KMS-11 (cell line): ENCODE data around the gene CNOT3.
A peak's percentile ranks its signal among the peaks of the same experiment; 100 is the strongest.
"Not testable (repeated sequence)": the region's sequence is repeated elsewhere in the genome, so short reads cannot be mapped to it uniquely, and the experiment has no call there.

Experiments used
- H2AFZ ChIP-seq: fragments of 200-600 bp; sonication (generic); 2 replicates; pipeline ENCODE4 v1.6.1; 2016; ENCODE audit warnings: antibody characterized with exemption, mixed run types, low read depth
- H3K27ac ChIP-seq: fragments of 200-600 bp; sonication (generic); 2 replicates; pipeline ENCODE4 v1.6.1; 2016; ENCODE audit warnings: mild to moderate bottlenecking, mixed run types
- H3K27me3 ChIP-seq: fragments of 200-600 bp; sonication (generic); 2 replicates; pipeline ENCODE4 v1.6.1; 2017; ENCODE audit warnings: mild to moderate bottlenecking, low read depth, mixed run types, moderate library complexity; ENCODE audit not compliant: insufficient read depth
- H3K36me3 ChIP-seq: fragments of 200-600 bp; sonication (generic); 2 replicates; pipeline ENCODE4 v1.6.1; 2017; ENCODE audit warnings: mild to moderate bottlenecking, mixed run types; ENCODE audit not compliant: insufficient read depth
- H3K4me1 ChIP-seq: fragments of 200-600 bp; sonication (generic); 2 replicates; pipeline ENCODE4 v1.6.1; 2016; ENCODE audit warnings: mild to moderate bottlenecking, low read depth, mixed run types; ENCODE audit not compliant: poor library complexity, severe bottlenecking
- H3K4me2 ChIP-seq: fragments of 200-600 bp; sonication (generic); 2 replicates; pipeline ENCODE4 v1.7.0; 2016; ENCODE audit warnings: mild to moderate bottlenecking, mixed run types
- H3K4me3 ChIP-seq: fragments of 200-600 bp; sonication (generic); IDR thresholded peaks from 2 replicates; pipeline ENCODE4 v1.6.1; 2017; ENCODE audit warnings: low read depth, low read length, mixed read lengths; ENCODE audit not compliant: insufficient read depth
- H3K79me2 ChIP-seq: fragments of 200-600 bp; sonication (generic); 2 replicates; pipeline ENCODE4 v1.6.1; 2016; ENCODE audit warnings: low read depth, mixed run types; ENCODE audit not compliant: insufficient read depth
- H3K9ac ChIP-seq: fragments of 200-600 bp; sonication (generic); 2 replicates; pipeline ENCODE4 v1.6.1; 2016; ENCODE audit warnings: mild to moderate bottlenecking, mixed run types
- H4K20me1 ChIP-seq: fragments of 200-600 bp; sonication (generic); 2 replicates; pipeline ENCODE4 v1.6.1; 2016; ENCODE audit warnings: mild to moderate bottlenecking, mixed run types; ENCODE audit not compliant: insufficient read depth
- TF ChIP-seq, protein P1 (sequence below): fragments of 200-600 bp; sonication (generic); conservative IDR thresholded peaks from 2 replicates; pipeline ENCODE4 v1.6.1; 2017; ENCODE audit warnings: low read depth, mild to moderate bottlenecking, antibody characterized with exemption, low read length, moderate library complexity, mixed read lengths

Gene CNOT3

DNA sequence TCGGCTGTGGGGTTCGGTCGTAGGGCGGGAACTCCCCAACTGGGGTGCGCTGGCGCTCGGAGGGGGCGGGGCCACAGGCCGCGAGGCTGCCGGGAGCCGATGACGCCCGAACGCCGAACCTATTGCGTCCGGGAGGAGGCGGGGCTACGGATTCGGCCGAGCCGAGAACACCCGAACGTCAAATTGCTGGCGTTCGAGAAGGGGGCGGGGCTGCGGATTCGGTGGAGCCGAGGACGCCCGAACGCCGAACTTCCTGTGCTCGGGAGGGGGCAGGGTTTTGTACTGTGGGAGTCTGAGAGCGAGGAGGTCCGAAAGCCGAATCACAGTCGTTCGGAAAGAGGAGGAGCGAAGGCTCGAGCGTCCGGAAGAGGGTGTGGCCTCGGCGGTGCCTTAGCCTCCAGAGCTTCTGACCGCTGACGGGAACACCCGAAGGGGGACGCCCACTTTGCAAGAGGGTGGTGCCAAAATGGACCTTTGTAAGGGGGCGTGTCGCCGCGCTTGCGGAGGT is 53.0 kb downstream of the CNOT3 start:
- Histone ChIP-seq H4K20me1 (no peaks in the 10 kb centered on the region), H3K27me3 (no peaks in the 10 kb centered on the region), H3K4me2 (no peak overlapping the region), H3K79me2 (peaks cover 3% of the 10 kb centered on the region; the same call in 1 of the 2 replicates), H3K4me1 (peaks cover 18% of the 10 kb centered on the region), H3K9ac (peak overlapping the region; percentile 93), H3K36me3 (no peaks in the 10 kb centered on the region), H2AFZ (peak overlapping the region; percentile 70), H3K4me3 (no peak overlapping the region), H3K27ac (peak overlapping the region; percentile 94)
- TF ChIP-seq, protein P1, sequence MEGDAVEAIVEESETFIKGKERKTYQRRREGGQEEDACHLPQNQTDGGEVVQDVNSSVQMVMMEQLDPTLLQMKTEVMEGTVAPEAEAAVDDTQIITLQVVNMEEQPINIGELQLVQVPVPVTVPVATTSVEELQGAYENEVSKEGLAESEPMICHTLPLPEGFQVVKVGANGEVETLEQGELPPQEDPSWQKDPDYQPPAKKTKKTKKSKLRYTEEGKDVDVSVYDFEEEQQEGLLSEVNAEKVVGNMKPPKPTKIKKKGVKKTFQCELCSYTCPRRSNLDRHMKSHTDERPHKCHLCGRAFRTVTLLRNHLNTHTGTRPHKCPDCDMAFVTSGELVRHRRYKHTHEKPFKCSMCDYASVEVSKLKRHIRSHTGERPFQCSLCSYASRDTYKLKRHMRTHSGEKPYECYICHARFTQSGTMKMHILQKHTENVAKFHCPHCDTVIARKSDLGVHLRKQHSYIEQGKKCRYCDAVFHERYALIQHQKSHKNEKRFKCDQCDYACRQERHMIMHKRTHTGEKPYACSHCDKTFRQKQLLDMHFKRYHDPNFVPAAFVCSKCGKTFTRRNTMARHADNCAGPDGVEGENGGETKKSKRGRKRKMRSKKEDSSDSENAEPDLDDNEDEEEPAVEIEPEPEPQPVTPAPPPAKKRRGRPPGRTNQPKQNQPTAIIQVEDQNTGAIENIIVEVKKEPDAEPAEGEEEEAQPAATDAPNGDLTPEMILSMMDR = no peak

DNA sequence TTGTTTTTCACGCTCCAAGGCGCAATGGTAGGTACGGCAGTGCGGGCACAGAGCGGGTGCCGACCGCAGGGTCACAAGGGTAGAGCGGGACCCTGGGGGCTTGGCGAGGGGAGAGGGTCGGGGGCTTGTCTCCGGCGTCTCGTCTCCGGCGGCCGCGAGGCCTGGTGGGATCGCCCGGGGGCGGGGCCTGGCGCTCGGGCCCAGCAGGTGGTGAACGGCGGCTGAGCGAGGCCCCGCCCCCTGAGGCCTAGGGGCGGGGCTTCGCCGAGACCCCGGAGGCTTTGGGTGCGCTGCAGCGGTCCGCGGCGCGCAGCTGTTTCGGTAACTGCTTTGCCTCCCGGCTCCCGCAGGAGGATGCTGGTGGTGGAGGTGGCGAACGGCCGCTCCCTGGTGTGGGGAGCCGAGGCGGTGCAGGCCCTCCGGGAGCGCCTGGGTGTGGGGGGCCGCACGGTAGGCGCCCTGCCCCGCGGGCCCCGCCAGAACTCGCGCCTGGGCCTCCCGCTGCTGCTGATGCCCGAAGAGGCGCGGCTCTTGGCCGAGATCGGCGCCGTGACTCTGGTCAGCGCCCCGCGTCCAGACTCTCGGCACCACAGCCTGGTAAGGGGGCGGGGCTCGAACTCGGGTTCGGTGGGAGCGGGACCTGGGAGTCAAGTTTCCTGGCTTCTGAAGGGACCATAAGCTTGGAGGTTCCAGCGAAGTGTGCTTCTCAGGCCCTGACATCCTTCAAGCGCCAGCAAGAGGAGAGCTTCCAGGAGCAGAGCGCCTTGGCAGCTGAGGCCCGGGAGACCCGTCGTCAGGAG is 53.6 kb downstream of the CNOT3 start, which contains the start of gene TSEN34:
Gene TSEN34, plus strand, starts transcription at position 298 of the 800 bp plus-strand sequence. Its CDS starts 57 bp downstream, at position 355.
- peaks cover 3% of the 10 kb centered on the region; the same call in 1 of the 2 replicates for H3K79me2 ChIP-seq

GRCh38 chr19:54191811-54192453 is 54.4 kb downstream of the CNOT3 start:
- H3K4me2 ChIP-seq = peak overlapping the region; percentile 95
- no peaks in the 10 kb centered on the region for H4K20me1 ChIP-seq
- H3K4me1 ChIP-seq = peaks cover 18% of the 10 kb centered on the region
- peak overlapping the region; percentile 58 for H2AFZ ChIP-seq
- H3K27me3 ChIP-seq = no peaks in the 10 kb centered on the region
- TF ChIP-seq, protein P1 = no peak
- H3K27ac ChIP-seq = peak overlapping the region; percentile 94; the same call in 1 of the 2 replicates
- no peaks in the 10 kb centered on the region for H3K36me3 ChIP-seq
- H3K4me3 ChIP-seq = no peak overlapping the region
- peak overlapping the region; percentile 93; the same call in 1 of the 2 replicates for H3K9ac ChIP-seq
- H3K79me2 ChIP-seq = peaks cover 3% of the 10 kb centered on the region; the same call in 1 of the 2 replicates

More for the DNA sequence above, 53.6 kb downstream of the CNOT3 start, which contains the start of gene TSEN34:
- H2AFZ ChIP-seq = peak within 1 kb of the TSS; percentile 70
- peak within 1 kb of the TSS; percentile 95 for H3K4me2 ChIP-seq
- H3K27me3 ChIP-seq = no peaks in the 10 kb centered on the region
- peaks cover 18% of the 10 kb centered on the region for H3K4me1 ChIP-seq
- TF ChIP-seq, protein P1 = no peak
- peak within 1 kb of the TSS; percentile 93 for H3K9ac ChIP-seq
- no peaks in the 10 kb centered on the region for H4K20me1 ChIP-seq
- H3K4me3 ChIP-seq = no peak within 1 kb of the TSS
- peak within 1 kb of the TSS; percentile 94 for H3K27ac ChIP-seq
- no peaks in the 10 kb centered on the region for H3K36me3 ChIP-seq

DNA sequence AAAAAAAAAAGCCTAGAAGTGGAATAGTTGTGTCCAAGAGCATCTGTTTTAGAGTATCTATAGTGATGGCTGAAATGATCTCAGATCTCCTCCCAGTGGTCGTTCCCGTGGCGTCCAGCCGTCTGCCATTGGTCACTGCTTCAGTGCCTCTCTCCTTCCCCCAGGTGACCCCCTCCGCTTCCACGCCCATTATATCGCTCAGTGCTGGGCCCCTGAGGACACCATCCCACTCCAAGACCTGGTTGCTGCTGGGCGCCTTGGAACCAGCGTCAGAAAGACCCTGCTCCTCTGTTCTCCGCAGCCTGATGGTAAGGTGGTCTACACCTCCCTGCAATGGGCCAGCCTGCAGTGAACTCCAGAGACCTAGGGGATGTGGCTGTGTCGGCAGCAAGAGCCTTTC is 55.4 kb downstream of the CNOT3 start:
- no peaks in the 10 kb centered on the region for H3K27me3 ChIP-seq
- H3K4me3 ChIP-seq = no peak overlapping the region
- H2AFZ ChIP-seq = no peak overlapping the region
- H3K36me3 ChIP-seq = no peaks in the 10 kb centered on the region
- H4K20me1 ChIP-seq = no peaks in the 10 kb centered on the region
- peaks cover 17% of the 10 kb centered on the region for H3K4me1 ChIP-seq
- TF ChIP-seq, protein P1 = no peak
- peaks cover 3% of the 10 kb centered on the region; the same call in 1 of the 2 replicates for H3K79me2 ChIP-seq
- no peak overlapping the region for H3K27ac ChIP-seq
- H3K4me2 ChIP-seq = no peak overlapping the region
- no peak overlapping the region for H3K9ac ChIP-seq

GRCh38 chr19:54194463-54194862 is 56.9 kb downstream of the CNOT3 start:
- H3K9ac ChIP-seq, H4K20me1 ChIP-seq, H3K4me2 ChIP-seq, H3K36me3 ChIP-seq, H2AFZ ChIP-seq, H3K27ac ChIP-seq, H3K4me1 ChIP-seq, H3K27me3 ChIP-seq, H3K4me3 ChIP-seq, H3K79me2 ChIP-seq: not testable (repeated sequence)
